ENCODE measurements around the gene UTP11. TPM values are rescaled to one million over a fixed set of nuclear protein-coding genes. Genes with fewer than 3 reads are reported as not detected.

UTP11 gene
- polyA plus RNA-seq, 1 donor from 2014 or later: 144 TPM

GRCh38 chr1:38013227-38013622 is 691 bp downstream of the UTP11 start:
- Histone ChIP-seq H3K9me2 (ENCODE audit: insufficient read depth, low read length) (no peaks in the 10 kb centered on the region), H3K79me2 (replicated peaks; ENCODE audit: insufficient read depth, low read length) (peaks cover 18% of the 10 kb centered on the region)

GRCh38 chr1:38014171-38014570 is 1.6 kb downstream of the UTP11 start:
- H3K9ac ChIP-seq (ENCODE audit: low read length): no peak overlapping the region
- no peaks in the 10 kb centered on the region for H3K9me2 ChIP-seq (ENCODE audit: insufficient read depth, low read length)
- H4K20me1 ChIP-seq (ENCODE audit: insufficient read depth): no peaks in the 10 kb centered on the region
- no peak overlapping the region for H3K27ac ChIP-seq (ENCODE audit: low read length)
- no peaks in the 10 kb centered on the region for H3K9me3 ChIP-seq (ENCODE audit: low read length)
- TF ChIP-seq CTCF (IDR thresholded peaks at IDR 0.05; ENCODE audit: poor library complexity, severe bottlenecking) (no peak), MXI1 (conservative IDR thresholded peaks at IDR 0.05; ENCODE audit: poor library complexity, severe bottlenecking) (no peak), EZH2 (IDR thresholded peaks at IDR 0.05; ENCODE audit: borderline replicate concordance, insufficient read depth, low read length, poor library complexity, severe bottlenecking) (no peak), EP300 (conservative IDR thresholded peaks at IDR 0.05; ENCODE audit: poor library complexity, severe bottlenecking) (no peak), POLR2AphosphoS5 (IDR thresholded peaks at IDR 0.05) (no peak)
- H3K4me2 ChIP-seq (ENCODE audit: low read length): no peak overlapping the region
- peaks cover 18% of the 10 kb centered on the region for H3K79me2 ChIP-seq (replicated peaks; ENCODE audit: insufficient read depth, low read length)
- peak overlapping the region; percentile 70 for H3K4me3 ChIP-seq (ENCODE audit: low read length)
- no peaks in the 10 kb centered on the region for H3K27me3 ChIP-seq (ENCODE audit: insufficient read depth, low read depth, low read length)
- no peak overlapping the region for H2AFZ ChIP-seq (ENCODE audit: low read depth, low read length)
- H3K36me3 ChIP-seq (ENCODE audit: insufficient read depth, low read length): peaks cover 4% of the 10 kb centered on the region
- no peaks in the 10 kb centered on the region for H3F3A ChIP-seq (ENCODE audit: insufficient read depth, low read length, poor library complexity, severe bottlenecking)

More at GRCh38 chr1:38013227-38013622, 691 bp downstream of the UTP11 start:
- Histone ChIP-seq H3K9me3 (ENCODE audit: low read length) (no peaks in the 10 kb centered on the region), H3K4me3 (ENCODE audit: low read length) (peak overlapping the region; percentile 70), H3F3A (ENCODE audit: insufficient read depth, low read length, poor library complexity, severe bottlenecking) (no peaks in the 10 kb centered on the region), H3K4me2 (ENCODE audit: low read length) (peak overlapping the region; percentile 26), H3K9ac (ENCODE audit: low read length) (peak overlapping the region; percentile 85), H3K27me3 (ENCODE audit: insufficient read depth, low read depth, low read length) (no peaks in the 10 kb centered on the region), H2AFZ (ENCODE audit: low read depth, low read length) (peak overlapping the region; percentile 53), H3K27ac (ENCODE audit: low read length) (peak overlapping the region; percentile 95), H4K20me1 (ENCODE audit: insufficient read depth) (no peaks in the 10 kb centered on the region), H3K36me3 (ENCODE audit: insufficient read depth, low read length) (peaks cover 4% of the 10 kb centered on the region)
- TF ChIP-seq TAF1 (IDR thresholded peaks at IDR 0.05; ENCODE audit: low read depth) (no peak), CTCF (IDR thresholded peaks at IDR 0.05; ENCODE audit: poor library complexity, severe bottlenecking) (no peak), MXI1 (conservative IDR thresholded peaks at IDR 0.05; ENCODE audit: poor library complexity, severe bottlenecking) (no peak), EP300 (conservative IDR thresholded peaks at IDR 0.05; ENCODE audit: poor library complexity, severe bottlenecking) (no peak), EZH2 (IDR thresholded peaks at IDR 0.05; ENCODE audit: borderline replicate concordance, insufficient read depth, low read length, poor library complexity, severe bottlenecking) (no peak), POLR2AphosphoS5 (IDR thresholded peaks at IDR 0.05) (no peak), RAD21 (conservative IDR thresholded peaks at IDR 0.05) (no peak), SMC3 (conservative IDR thresholded peaks at IDR 0.05; ENCODE audit: poor library complexity) (no peak), REST (IDR thresholded peaks at IDR 0.05; ENCODE audit: borderline replicate concordance) (no peak)
